Measurements from ENCODE around the gene LGR6. TPM values are rescaled to one million over a fixed set of nuclear protein-coding genes. Genes with fewer than 3 reads are reported as not detected.
"Not testable (repeated sequence)": the region's sequence is repeated elsewhere in the genome, so short reads cannot be mapped to it uniquely, and the experiment has no call there.

The LGR6 gene
- total RNA-seq, 1 experiment from 2014 or later: not detected

DNA sequence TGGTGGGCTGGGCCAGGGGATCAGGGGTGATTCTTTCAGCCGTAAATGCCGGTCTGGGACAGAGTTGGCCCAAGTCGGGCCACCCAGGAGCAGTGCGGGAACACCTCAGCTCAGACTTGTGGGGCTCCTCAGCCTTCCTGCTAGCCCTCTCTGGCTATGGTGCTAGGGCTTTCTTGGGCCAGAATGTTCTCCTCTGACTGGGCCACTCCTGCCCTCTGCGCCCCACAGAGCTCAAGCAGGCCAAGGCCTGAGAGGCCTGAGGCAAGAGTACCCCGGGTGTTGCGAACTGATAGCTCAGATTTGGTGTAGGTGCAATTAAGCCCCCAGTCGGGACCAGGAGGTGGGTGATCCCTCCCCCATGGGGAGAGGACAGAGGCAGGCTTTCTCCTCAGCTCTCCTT lies 51.8 kb downstream of the LGR6 start:
- in situ Hi-C loops (cut with HindIII; ENCODE audit: low pct_unique_long_range_greater_than_20kb, low sequenced_read_pairs): no loop called here
- DNase-seq (ENCODE audit: low read depth): no peak

DNA sequence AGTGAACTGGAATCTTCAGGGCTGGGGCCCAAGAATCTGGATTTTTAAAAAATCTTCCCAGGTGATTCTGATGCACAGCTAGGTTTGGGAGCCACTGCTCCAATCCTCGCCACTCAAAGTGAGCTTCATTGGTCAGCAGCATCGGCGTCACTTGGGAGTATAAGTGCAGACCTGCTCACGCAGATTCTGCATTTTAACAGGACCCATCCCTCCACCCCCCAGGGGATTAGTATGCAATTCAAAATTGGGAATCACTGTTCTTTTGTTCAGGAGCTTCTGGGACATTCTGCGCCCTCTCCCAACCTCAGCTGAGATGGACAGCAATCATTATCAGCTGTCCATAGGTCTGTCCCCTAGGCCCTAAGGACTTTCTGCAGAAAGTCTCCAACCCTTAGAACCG lies 53.5 kb downstream of the LGR6 start:
- no peak for DNase-seq (ENCODE audit: low read depth)
- in situ Hi-C loops (cut with HindIII; ENCODE audit: low pct_unique_long_range_greater_than_20kb, low sequenced_read_pairs): no loop called here

DNA sequence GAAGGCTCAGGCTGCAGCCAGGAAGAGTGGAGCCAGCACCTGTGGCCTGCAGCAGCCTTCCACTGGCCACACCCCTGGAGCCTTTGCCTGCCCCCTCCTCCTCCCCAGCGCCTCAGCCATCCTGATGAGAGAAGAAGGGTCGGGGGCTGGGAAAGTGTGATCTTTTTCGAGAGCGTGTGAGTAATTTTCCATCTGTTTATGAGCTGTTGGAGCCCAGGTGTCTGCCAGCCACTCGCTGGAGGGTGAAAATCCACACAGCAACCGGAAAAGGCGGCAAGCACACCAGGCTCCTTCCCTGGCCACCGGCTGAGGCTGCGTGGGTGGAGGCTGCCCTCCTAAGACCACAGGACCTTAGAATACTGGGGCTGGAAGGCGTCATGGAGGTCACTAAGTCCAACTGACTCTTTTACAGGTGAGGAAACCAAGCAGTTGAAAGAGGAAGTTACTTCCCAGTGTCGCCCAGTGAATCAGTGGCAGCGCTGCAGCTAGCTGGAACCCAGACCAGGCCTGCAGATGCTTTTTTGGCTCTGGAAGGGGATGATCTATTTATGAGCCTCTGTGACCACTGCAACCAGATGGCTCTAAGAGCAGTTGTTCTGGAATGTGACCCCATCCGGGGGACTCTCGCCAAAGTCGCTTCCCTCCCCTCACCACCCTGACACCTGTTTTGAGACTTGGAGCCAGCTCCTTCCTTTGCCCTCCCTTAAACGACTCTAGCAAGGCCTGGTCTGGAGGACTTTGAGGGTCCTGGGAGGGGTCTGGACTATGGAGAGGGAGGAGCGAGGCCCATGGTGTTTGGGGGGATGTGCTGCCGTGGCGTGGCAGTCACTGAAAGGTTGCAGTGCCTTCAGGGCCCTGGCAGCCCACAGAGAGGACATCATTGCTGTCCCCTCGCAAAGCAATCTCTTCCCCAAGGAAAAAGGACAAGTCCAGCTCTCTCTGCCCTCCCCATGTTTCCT lies 54.5 kb downstream of the LGR6 start:
- DNase-seq (ENCODE audit: low read depth): no peak
- in situ Hi-C loops (cut with HindIII; ENCODE audit: low pct_unique_long_range_greater_than_20kb, low sequenced_read_pairs): no loop called here

DNA sequence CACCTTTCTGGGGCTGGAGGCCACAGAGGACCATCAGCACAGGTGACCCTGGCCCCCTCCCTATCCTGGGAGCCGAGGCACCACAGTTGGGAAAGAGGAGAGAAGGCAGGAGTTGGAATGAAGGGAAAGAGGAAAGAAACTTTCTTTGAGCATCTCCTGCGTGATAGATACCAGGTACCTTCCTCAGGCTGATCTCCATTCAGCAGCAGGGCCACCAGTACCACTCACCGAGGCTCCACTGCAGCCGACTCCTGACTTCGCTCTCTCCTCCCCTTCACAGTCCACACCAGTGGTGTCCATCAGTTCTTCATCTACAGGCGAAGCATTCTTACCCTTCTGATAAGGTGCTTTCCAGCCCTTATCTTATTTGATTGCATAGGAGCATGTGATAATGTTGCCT lies 55.3 kb downstream of the LGR6 start:
- DNase-seq (ENCODE audit: low read depth): no peak
- in situ Hi-C loops (cut with HindIII; ENCODE audit: low pct_unique_long_range_greater_than_20kb, low sequenced_read_pairs): no loop called here

DNA sequence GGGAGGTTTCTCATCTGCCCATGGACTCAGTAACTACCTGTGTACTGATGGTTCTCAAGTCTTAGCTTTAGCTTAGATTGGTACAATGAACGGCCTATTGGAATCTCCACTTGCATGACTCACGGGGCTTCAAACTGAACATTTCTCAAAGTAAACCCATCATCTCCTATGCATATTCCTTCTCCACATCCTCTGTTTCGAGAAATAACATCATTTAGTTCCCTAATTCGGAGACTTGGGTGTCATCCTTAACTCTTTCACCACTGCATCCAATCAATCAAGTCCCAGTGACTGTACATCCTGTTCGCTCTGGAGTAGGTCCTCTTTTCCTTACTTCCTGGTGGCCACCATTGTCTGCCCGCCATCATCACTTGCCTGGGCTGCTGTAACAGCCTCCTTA lies 55.8 kb downstream of the LGR6 start:
- DNase-seq (ENCODE audit: low read depth): no peak
- in situ Hi-C loops (cut with HindIII; ENCODE audit: low pct_unique_long_range_greater_than_20kb, low sequenced_read_pairs): no loop called here

DNA sequence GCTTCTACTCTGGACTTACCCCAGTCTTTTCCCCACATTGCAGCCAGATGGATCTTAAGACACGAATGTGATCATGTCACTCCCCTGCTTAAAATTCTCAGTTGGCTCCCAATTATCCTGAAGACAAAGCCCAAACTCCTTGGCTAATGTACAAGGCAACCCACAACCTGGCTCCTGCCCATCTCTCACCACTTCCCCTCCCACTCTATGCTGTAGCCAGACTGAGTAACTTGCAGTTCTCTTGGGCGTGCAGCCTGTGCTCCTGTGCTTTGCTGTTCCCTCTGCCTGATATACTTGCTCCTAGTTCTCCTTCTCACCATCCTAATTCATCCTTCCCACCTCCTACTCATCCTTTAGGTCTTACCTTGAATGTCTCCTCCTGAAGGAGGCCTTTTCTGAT lies 56.2 kb downstream of the LGR6 start:
- in situ Hi-C loops (cut with HindIII; ENCODE audit: low pct_unique_long_range_greater_than_20kb, low sequenced_read_pairs): no loop called here
- DNase-seq (ENCODE audit: low read depth): no peak

DNA sequence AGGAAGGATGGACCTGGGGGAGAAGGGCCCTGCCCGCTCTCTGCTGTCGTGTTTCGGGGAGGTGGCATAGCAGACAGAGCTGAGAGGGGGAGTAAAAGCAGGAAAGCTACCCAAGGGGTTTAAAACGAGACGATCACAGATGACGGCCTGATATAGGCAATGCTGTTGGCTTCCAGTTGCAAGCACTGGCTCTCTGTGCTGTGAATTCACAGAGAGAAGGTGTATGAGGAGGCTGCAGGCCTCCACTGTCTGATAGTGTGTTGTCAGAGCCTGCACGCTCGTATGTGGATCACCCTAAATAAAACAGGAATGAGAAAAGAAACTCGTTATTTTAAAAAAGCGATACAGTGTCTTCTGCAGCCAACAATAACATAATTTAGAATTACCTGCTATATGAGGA lies 57.4 kb downstream of the LGR6 start:
- in situ Hi-C loops (cut with HindIII; ENCODE audit: low pct_unique_long_range_greater_than_20kb, low sequenced_read_pairs): no loop called here
- DNase-seq (ENCODE audit: low read depth): no peak

DNA sequence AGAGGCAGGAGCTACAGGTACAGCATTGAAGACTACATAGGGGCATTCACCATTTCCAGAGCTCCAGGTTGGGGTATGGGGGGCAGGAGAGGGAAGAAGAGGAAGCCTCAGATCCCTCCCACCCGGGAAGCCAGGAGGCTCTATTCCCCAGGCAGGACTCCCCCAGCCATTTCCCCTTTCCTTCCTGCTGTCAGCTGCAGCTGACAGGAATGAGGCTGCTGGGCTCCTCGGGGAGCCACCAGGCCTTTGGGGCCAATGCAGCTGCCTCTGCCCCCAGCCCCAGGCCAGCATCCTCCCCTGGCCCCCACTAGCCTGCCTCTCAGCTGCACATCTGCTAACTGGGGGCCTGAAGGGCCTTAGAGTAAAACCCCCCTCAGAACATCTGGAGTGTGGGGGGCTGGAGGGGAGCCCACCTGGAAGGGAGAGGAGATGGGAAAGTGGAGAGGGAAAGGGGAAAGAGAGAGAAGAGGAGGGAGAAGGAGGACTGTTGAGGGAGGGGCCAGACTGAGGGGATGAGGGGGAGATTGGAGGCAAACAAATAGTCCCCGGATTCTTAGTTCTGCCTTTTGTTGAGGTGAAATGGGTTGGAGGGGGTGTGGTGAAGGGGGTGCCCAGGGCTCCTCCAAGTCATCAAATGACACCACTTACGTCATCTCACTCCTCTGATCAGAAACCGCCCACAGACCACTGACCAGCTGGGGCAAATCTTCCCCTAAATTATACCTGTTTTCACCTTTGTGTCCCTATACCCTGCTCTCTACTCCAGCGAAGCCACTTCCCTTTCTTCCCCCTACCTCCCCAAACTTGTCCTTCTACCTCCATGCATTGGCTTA lies 58.0 kb downstream of the LGR6 start:
- in situ Hi-C loops (cut with HindIII; ENCODE audit: low pct_unique_long_range_greater_than_20kb, low sequenced_read_pairs): no loop called here
- no peak for DNase-seq (ENCODE audit: low read depth)

DNA sequence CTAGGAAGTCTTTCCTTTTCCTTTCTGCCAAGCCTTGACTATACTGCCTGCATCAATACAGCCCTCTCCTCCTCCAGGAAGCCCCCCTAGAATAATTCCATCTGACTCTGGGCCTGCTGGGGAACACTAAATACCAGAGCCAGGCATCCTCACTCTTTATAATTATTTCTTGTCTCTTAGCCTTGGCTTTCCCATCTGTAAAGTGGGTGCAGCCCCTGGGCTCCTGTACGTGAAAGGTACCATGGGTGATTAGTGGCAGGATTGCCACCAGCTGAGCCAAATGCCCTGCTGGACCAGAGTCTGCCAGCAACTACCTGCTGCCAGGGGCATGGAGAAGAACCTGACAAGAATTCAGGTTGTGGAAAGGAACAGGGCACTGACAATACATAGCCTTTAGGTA lies 58.7 kb downstream of the LGR6 start:
- in situ Hi-C loops (cut with HindIII; ENCODE audit: low pct_unique_long_range_greater_than_20kb, low sequenced_read_pairs): no loop called here
- no peak for DNase-seq (ENCODE audit: low read depth)

DNA sequence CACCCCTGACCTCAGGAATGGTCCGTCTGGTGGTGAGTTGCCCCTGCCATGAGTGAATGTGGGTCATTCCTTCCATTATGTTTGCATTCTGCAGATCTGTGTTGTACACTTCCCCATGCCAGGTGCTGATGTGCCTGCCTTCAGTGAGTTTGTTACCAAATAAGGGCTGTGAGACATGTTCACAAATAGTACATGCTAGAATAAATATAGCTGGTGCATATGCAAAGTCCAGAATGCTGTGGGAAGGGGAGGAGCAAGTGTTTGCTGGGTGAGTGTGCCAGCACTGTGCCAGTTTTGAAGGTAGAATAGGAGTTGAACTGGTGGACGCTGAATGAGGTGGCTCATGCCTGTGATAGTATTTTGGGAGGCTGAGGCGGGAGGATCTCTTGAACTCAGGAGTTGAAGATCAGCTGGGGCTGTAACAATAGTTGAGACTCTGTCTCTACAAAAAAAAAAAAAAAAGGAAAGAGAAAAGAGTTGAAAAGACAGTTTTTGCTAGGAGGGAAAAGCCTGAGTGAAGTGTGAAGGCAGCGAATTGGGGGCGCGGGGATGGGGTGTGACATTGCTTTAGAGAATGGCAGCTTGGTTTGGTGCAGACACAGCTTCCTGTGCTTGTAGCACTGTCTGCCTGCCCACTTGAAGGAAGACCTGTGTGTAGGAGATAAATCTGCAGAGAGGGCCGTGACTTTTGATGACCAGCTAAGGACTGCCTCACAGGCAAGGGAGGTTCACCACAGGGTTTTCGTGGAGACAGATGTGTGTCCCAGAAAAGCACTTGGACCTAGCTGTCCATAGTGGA lies 61.1 kb downstream of the LGR6 start:
- no peak for DNase-seq (ENCODE audit: low read depth)
- in situ Hi-C loops (cut with HindIII; ENCODE audit: low pct_unique_long_range_greater_than_20kb, low sequenced_read_pairs): no loop called here

DNA sequence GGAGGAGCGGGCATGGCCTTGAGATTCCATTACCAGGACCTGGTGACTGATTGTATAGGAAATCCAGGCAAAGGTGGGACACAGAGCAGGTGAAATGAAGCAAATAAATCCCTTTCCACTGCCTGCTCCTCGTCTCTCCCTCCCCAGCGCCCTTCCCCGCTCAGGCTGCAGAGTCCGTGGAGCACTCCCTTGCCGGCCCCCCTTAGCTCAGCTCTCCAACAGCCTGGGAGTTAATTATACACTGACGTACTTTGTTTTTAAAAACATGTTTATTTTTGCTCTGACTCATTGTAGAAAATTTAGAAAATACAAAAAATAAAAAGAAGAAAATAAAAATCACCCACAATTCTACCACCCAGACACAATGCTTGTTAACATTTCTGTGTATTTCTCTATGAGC lies 61.7 kb downstream of the LGR6 start:
- no peak for DNase-seq (ENCODE audit: low read depth)
- in situ Hi-C loops (cut with HindIII; ENCODE audit: low pct_unique_long_range_greater_than_20kb, low sequenced_read_pairs): no loop called here

DNA sequence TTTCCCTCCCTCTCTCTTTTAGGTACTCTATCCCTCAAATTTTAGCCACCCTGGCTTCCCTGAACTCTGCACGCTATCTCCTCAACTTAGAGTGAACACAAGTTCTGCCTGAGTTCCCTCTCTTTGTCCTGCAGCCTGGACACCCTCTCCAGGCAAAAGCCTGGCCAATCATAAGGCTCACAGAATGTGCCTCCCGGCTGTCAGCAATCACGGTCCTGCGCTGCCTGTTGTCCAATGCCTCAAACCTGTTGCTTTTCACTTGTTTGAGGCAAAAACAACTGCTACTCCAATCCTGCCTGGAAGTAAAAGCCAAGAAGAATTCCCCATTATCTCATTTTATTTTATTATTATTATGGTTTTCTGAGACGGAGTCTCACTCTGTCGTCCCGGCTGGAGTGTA lies 66.1 kb downstream of the LGR6 start:
- in situ Hi-C loops (cut with HindIII; ENCODE audit: low pct_unique_long_range_greater_than_20kb, low sequenced_read_pairs): no loop called here
- no peak for DNase-seq (ENCODE audit: low read depth)

DNA sequence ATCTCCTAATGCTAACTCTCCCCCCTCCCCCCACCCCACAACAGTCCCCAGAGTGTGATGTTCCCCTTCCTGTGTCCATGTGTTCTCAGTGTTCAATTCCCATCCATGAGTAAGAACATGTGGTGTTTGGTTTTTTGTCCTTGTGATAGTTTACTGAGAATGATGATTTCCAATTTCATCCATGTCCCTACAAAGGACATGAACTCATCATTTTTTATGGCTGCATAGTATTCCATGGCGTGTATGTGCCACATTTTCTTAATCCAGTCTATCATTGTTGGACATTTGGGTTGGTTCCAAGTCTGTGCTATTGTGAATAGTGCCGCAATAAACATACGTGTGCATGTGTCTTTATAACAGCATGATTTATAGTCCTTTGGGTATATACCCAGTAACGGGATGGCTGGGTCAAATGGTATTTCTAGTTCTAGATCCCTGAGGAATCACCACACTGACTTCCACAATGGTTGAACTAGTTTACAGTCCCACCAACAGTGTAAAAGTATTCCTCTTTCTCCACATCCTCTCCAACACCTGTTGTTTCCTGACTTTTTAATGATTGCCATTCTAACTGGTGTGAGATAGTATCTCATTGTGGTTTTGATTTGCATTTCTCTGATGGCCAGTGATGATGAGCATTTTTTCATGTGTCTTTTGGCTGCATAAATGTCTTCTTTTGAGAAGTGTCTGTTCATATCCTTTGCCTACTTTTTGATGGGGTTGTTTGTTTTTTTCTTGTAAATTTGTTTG lies 67.8 kb downstream of the LGR6 start:
- DNase-seq (ENCODE audit: low read depth); in situ Hi-C loops (cut with HindIII; ENCODE audit: low pct_unique_long_range_greater_than_20kb, low sequenced_read_pairs): not testable (repeated sequence)

DNA sequence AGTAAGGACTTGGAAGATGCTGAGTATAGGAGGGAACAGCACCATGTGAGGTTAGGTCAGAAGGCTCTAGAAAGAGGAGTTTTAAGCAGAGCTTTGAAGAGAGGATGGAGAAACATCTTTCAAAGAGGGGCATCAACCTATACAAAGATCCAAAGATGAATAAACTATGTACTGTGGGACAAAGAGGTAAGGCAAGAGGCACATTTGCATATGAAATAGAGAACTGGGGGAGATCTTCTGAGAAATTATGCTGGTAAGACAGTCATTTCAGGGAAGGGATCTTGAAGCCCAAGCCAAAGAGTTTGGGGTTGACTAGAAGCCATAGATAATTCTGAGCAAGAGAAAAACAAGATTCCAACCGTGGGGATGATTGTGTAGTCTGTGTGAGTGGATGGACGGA lies 70.0 kb downstream of the LGR6 start:
- no peak for DNase-seq (ENCODE audit: low read depth)
- in situ Hi-C loops (cut with HindIII; ENCODE audit: low pct_unique_long_range_greater_than_20kb, low sequenced_read_pairs): no loop called here

DNA sequence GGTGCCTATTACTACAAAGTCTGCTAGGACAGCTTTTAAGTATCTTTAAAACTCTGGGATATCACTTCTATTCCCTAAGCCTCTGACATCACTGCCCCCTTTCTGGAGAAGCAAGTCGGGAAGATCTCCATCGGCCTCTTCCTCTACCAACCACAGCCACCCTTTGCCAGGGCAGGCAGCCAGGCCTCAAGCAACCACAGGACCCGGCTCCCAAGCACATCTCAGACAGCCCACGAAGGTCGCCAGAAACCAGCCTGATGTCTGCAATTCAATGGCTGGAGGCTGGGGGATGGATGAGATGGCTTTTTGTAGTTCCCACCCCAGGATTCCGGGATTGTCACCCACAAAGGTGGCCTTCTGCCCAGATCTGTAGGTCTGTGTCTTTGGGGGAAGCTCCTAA lies 70.7 kb downstream of the LGR6 start:
- no peak for DNase-seq (ENCODE audit: low read depth)
- in situ Hi-C loops (cut with HindIII; ENCODE audit: low pct_unique_long_range_greater_than_20kb, low sequenced_read_pairs): no loop called here

DNA sequence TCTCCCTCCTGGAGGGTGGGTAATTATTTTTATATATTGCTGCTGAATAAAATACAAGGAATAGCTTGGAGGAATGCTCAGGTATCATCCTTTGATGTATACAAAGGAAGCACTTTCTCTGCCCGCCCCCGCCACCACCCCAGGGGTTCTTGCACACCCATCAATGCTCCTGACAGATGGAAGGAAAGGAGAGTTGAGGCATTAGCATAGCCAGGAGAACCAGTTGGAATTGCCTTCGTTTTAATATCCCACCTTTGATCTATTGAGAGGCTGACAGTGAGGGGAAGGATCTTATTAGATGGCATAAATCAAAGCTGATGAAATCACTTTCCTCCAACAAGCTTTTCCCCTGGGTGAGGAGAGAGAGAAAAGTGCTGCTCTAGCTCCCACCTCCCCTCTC lies 71.1 kb downstream of the LGR6 start:
- no peak for DNase-seq (ENCODE audit: low read depth)
- in situ Hi-C loops (cut with HindIII; ENCODE audit: low pct_unique_long_range_greater_than_20kb, low sequenced_read_pairs): no loop called here

DNA sequence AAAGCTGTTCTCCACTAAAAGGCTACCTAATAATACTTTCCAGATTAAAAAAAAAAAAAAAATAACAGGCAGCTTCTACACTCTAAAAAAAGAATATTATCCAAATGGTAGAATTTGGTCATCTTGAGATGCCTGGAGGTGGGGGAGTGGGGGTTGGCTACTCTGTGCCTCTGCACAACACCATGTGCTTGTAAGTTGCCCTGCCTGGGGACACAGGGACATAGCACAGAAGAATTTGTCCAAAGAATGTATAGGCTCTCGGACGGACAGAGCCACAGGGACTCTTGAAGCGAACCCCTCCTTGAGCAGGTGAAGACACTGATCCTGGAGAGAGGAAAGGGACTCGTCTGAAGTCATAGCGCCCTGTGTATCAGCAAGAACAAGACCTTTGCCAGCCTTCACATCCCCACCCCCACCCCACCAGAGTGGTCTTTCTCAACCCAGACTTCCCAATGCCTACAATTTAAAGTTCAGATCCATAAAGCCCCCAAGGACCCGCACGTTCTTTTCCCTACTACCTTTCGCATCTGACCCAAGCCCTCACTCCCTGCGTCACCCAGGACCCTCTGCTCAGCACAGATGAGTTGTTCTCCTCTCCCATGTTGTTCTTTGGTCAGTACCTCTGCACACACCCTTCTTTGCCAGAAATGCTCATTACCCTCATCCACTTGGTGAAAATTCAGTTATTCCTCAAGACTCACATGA lies 72.6 kb downstream of the LGR6 start:
- DNase-seq (ENCODE audit: low read depth): no peak
- in situ Hi-C loops (cut with HindIII; ENCODE audit: low pct_unique_long_range_greater_than_20kb, low sequenced_read_pairs): no loop called here

Measured in Caki2 (cell line).